Muscle of arm (tissue), 12 donors: ENCODE measurements around the gene CA10. TPM values are rescaled to one million over a fixed set of nuclear protein-coding genes. Genes with fewer than 3 reads are reported as not detected.
A peak's percentile ranks its signal among the peaks of the same experiment; 100 is the strongest.

Experiments used
- DNase-seq: peaks from one replicate; pipeline ENCODE4 v3.0.0-alpha.2; 2013
- polyA plus RNA-seq, 12 donors: library from polyadenylated mRNA; unstranded; fragments of 120-200 nt; gene quantifications; one replicate each; pipeline ENCODE4 v1.2.1, GENCODE V29; 2013; ENCODE audit not compliant: insufficient read length in 12 of 12

Gene CA10
- polyA plus RNA-seq, 12 donors: 2.4 to 9.5 (median 6.5) TPM; not detected in 2

- DNase-seq: no peak
Measured at GRCh38 chr17:52049496-52049895, 109.0 kb downstream of the CA10 start.

GRCh38 chr17:52049051-52049450 is 109.5 kb downstream of the CA10 start:
- no peak for DNase-seq

- no peak for DNase-seq
Measured at GRCh38 chr17:52048137-52048898, 110.2 kb downstream of the CA10 start.

GRCh38 chr17:52047086-52047485 is 111.4 kb downstream of the CA10 start:
- peak; percentile 40 for DNase-seq

GRCh38 chr17:52041123-52041617 is 117.3 kb downstream of the CA10 start:
- no peak for DNase-seq

GRCh38 chr17:52036416-52036815 is 122.1 kb downstream of the CA10 start:
- DNase-seq: no peak

GRCh38 chr17:52035336-52035915 is 123.1 kb downstream of the CA10 start:
- no peak for DNase-seq

DNA sequence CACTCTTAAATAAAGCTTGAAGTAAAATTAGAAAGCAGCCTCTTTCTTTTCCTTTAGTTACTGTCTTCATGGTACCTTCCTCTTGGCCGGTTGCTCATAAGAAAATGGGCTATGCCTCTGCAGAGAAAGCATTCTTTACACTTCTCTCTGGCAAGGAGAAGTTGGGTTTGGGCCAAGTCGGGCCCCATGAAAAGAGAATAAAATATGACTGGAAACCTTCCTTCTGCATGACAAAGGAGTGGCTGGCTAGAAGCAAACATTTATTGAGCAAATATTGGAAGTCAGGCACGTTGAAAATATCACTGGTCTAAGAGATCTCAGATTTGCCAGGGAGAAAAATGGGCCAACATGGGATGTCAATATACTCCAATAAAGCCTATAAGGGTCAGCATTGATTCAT is 126.1 kb downstream of the CA10 start:
- DNase-seq: no peak

- DNase-seq: no peak
Measured at GRCh38 chr17:52030052-52030451, 128.5 kb downstream of the CA10 start.

GRCh38 chr17:52027620-52028295 is 130.8 kb downstream of the CA10 start:
- DNase-seq: no peak

- no peak for DNase-seq
Measured at GRCh38 chr17:52027081-52027480, 131.4 kb downstream of the CA10 start.

- no peak for DNase-seq
Measured at GRCh38 chr17:52026075-52026474, 132.4 kb downstream of the CA10 start.

- no peak for DNase-seq
Measured at GRCh38 chr17:52025236-52025635, 133.3 kb downstream of the CA10 start.

- no peak for DNase-seq
Measured at GRCh38 chr17:52024300-52024870, 134.1 kb downstream of the CA10 start.

GRCh38 chr17:52011064-52011463 is 147.4 kb downstream of the CA10 start:
- DNase-seq: no peak

DNA sequence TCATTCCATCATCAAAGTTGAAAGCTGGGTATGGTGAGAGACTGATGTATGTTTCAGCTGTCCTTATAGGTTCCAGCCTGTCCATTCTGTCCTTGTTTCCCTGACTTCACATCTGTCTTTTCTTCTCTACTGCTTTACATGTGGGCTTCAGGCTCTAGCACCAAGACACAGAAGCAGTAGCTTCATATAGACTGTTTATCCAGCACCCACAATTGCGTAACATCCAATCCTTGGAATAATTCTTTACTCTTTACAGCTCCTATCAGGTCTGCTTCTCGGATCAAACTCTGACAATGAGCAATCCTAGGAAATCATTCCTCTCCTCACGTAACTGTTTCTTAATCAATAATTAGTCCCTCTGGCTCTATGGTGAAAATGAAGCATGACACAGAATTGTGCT is 158.9 kb downstream of the CA10 start:
- no peak for DNase-seq

DNA sequence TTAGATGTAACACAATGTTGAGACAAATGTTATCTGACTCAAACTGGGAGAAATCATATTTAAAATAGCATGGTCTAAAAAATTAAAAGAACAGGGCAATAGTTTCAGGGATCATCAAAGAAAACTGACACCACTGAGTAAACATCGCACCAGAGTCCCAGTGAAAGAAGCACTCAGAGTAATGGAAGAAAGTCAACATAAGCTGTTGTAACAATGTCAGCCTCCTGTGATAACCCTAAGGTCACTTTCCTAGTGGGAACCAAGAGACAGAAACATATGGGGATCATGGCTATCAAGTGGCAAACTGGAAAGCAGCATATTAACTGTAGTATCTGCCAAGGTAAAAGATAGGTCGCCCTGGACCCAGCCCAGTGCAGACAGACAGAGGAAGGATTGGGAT is 160.8 kb downstream of the CA10 start:
- no peak for DNase-seq

GRCh38 chr17:51995797-51996403 is 162.6 kb downstream of the CA10 start:
- DNase-seq: no peak

DNA sequence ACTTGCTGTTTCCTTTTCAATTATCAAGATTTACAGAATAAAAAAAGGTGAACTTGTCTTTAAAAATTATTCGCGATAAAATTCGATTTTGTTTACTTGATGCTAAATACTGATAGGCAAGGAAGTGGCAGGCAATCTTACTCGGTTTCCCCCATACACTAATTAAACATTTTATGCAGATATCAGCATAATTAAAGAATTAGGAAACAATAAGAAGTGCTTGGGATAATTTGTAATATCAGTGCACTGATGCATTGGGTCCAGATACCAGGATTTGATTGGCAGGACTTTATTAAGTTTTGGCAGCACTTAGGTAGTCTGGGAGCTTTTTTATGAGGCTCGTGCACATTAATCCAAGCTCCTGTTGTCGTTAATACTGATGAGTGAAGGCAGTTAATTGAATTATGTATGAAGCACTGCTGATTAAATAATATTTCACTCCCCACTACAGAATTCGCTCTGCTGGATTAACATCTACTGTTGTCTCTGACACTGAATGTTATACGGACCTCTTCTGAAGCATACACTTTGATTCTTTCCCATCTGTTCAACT is 165.6 kb downstream of the CA10 start:
- no peak for DNase-seq

DNA sequence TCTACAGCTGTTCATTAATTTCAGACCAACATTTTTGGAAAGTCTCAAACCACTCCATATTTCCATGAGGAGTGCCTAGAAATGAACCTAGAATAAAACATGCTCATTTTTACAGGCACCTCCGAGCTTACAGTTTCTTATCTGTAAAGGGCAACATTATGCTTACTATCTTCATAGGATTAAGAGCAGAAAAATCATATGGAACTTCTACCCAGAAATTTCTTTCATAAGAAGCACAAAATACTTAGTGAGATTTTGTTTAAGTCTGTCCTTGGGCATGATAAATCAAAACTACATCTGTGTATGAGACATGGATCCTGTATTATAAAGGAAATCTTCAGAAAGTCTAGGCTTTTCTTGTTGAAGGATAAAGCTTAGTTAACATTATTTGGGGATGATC is 187.4 kb downstream of the CA10 start:
- DNase-seq: no peak

GRCh38 chr17:51961689-51962088 is 196.8 kb downstream of the CA10 start:
- no peak for DNase-seq

DNA sequence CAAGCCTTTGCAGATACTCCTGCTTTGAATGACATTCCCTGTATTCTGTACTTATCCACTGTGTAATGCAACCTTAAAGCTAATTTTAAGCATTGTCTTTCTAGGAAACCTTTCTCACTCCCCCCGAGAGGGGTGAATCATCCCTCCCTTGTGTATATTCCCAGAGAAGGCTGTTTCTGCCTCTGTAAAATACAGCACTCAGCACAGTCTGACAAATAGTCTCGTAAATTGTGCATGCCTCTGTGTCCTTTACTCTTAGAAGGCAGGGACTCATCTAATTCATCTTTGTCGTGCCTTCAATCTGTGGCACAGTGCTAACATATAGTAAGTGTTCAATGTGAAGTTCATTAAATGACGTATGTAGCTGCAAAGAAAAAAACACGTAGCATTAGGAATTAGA is 200.7 kb downstream of the CA10 start:
- no peak for DNase-seq
